ENCODE results near the gene MTHFD2L.

The MTHFD2L gene

DNA sequence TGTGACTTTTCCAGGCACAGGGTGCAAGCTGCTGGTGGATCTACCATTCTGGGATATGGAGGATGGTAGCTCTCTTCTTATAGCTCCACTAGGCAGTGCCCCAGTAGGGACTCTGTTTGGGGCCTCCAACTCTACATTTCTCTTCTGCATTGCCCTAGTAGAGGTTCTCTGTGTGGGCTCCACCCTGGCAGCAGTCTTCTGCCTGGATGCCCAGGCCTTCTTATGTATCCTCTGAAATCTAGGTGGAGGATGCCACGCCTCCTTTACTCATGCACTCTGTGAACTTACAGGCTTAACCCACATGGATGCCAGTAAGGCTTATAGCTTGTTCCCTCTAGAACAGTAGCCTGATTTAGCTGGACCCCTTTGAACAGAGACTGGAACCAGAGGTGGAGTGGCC, 186.1 kb downstream of the MTHFD2L start:
- no peak for DNase-seq

All from NCI-H2029 (cell line).